NCI-H226 (cell line): ENCODE data around the gene ZNF444.
"Not testable (repeated sequence)": the region's sequence is repeated elsewhere in the genome, so short reads cannot be mapped to it uniquely, and the experiment has no call there.

Source experiments
- DNase-seq: peaks from one replicate; pipeline ENCODE4 v3.0.0-alpha.2; 2015

ZNF444 gene

DNA sequence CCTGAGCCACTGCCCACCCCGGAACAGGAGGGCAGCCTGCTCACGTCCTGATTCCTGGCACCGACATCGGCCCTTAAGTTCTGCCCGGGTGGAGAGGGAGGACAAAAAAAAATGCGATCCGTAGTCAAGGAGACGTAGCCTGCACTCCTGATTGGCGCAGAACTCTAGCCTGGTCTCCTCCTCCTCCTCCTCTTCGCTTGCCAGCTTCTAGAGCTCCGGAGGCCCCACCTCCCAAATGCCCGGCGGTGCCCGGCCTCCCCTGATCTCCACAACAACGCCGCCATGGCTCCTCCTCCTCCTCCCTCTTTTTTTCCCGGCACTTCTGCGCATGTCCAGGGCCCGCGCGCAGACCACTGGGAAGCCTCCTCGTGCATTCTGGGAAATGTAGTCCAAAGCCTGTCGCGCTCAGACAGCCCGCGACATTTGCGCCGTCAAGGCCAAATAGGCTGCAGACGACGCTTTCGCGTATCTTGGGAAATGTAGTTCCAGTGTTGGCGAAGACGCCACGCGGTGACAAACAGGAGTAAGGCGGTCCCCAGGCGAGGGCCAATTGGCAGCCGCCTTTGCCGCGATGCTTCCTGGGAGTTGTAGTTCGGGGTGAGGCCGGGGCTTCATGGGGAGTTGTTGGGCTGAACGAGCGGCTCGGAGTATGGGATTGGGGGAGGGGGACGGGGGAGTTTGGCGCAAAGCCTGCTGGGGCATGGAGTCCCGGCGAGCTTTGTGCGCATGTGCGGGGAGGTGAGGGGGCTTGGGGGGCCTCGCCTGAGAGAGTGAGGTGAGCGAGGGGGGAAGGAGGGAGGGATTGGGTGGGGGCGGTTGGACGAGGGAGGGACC, at the start of gene ZNF444:
Gene ZNF444 (plus strand): TSS at position 705 of the 834 bp plus-strand sequence. CDS start 5,625 bp downstream, outside the sequence.
- DNase-seq = peak; percentile 99

DNA sequence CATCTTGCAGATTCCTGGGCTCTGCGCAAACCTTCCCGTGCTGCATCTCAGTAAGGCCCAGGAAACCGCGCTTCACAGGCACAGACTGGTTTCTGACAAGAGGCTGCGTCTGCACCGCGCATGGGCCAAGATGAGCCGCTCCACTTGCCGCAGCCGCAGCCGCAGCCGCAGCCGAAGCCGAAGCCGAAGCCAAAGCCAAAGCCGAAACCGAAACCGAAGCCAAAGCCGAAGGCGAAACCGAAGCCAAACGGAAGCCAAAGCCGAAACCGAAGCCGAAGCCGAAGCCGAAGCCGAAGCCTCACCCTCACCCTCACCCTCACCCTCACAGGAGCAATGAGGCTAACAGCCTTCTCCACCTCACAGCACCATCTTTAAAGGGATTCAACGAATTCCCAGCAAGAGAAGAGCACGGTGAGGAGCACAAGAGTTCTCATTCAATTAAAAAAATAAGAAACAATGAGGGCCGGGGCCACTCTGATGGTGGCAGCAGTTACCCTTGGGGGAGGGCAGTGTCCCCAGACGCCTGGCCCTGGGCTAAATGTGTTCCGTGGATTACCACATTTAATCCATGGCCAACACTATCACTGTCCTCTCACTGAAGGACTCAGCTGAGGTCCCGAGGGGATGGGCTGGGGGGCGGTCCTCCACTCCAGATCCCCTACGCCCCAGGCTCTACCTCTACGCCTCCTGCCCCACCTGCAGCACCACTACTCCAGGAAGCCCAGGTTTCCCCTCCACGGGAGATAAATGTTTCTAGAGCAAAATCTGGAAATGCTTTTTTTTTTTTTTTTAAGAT, 49.1 kb upstream of the ZNF444 start:
- no peak for DNase-seq

DNA sequence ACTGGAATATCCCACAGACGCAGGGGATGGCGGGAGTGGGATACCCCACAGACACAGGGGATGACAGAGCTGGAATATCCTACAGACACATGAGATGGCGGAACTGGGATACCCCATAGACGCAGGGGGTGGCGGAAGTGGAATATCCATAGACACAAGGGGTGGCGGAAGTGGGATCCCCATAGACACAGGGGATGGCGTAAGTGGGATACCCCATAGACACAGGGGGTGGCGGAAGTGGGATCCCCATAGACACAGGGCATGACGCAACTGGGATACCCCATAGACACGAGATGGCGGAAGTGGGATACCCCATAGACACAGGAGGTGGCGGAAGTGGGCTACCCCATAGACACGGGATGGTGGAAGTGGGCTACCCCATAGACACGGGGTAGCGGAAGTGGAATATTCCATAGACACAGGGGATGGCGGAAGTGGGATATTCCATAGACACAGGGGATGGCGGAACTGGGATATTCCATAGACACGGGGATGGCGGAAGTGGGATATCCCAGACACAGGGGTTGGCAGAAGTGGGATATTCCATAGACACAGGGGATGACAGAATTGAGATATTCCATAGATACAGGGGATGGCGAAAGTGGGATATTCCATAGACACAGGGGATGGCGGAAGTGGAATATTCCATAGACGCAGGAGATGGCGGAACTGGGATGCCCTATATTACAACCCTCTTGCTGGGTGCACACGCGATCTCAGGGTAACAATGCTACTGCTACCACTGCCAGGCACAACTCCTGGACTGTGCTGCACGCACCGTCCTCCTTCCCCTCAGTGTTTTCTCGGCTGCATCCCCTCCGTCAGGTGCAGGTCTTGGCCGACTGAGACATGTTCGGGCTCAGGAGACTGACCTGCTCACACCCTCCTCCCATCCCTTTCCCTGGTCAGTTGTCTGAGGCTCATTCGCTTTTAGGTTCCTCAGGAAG, 48.1 kb upstream of the ZNF444 start:
- no peak for DNase-seq

DNA sequence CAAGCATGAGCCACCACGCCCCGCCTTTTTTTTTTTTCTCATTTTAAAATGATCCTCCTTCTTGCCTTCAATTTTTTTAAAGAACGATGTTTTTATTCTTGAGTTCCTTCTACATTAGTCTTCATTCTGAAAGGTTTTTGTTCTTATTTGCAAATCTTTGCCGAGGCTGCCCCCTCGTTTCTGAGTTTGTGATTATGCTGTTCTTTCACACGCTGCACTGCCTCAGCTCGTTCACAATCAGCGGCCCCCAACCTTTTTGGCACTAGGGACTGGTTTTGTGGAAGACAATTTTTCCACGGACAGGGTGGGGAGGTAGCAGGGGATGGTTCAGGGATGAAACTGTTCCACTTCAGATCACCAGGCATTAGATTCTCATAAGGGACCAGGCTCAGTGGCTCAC, 46.6 kb upstream of the ZNF444 start:
- no peak for DNase-seq

DNA sequence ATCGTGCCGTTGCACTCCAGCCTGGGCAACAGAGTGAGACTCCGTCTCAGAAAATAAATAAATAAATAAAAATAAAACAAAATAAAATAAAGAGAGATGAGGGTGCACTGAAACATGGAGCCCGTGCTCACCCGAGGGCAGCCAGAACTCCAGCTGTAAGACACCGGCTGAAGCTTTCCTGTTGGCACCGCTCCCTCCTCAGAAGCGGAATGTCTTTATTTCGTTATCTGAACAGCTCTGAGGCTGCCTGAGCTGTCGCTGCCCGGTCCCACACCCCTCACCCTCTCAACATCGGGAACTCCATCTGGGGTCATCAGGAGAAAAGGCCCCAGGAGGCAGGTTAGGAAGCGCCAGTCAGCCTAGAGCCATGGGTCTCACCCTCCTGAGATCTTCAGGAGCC, 44.4 kb upstream of the ZNF444 start:
- DNase-seq = no peak

DNA sequence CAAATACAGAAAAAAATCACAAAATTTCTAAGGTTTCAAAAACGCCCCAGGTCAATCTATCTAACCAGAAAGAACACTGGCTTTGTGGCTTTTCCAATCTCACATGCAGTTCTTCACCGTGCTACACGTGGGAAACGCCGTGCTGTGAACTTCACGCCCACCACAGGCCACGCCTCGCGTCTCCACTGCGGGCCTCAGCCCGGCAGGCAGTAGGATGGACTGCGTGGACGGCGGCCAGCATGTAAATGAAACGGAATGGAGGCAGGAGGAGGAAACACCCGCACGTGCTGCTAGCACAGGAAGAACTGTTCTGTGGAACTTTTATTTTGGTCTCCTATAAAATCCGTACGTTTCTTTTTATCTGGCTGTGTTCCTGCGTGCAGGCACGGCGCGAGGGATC, 43.8 kb upstream of the ZNF444 start:
- DNase-seq = no peak

DNA sequence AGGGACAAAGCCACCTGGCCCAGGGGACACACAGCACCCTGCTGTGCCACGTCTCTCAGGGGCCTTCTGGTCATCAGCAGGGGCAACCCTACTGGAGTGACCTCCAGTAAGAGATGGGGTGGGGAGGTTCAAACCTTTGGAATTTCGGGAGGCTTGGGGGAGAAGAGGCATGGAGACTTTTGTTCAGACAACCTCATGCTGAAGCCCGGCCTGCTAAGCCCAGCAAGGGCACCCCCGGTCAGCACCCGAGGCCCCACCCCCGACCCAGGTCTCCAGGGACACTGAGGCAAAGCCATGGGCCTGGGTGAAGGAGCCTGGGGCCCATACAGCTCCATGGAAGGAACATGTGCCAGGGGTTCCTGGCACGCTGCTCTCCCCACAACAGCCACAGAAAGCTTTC, 43.3 kb upstream of the ZNF444 start:
- no peak for DNase-seq

DNA sequence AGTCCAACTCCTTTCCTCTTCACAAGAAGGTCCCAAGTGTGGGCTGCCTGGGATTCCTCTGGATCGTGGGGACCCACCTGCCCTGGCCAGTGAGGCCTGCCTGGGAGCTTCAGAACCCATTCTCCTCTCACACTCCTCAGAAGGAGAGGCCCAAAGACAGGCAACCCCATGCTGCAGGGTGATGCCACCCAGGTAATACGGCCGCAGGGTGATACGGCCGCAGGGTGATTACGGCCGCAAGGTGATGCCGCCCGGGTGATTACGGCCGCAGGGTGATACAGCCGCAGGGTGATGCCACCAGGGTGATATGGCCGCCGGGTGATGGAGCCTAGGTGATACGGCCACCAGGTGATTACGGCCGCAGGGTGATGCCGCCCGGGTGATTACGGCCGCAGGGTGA, 42.9 kb upstream of the ZNF444 start:
- DNase-seq = not testable (repeated sequence)

DNA sequence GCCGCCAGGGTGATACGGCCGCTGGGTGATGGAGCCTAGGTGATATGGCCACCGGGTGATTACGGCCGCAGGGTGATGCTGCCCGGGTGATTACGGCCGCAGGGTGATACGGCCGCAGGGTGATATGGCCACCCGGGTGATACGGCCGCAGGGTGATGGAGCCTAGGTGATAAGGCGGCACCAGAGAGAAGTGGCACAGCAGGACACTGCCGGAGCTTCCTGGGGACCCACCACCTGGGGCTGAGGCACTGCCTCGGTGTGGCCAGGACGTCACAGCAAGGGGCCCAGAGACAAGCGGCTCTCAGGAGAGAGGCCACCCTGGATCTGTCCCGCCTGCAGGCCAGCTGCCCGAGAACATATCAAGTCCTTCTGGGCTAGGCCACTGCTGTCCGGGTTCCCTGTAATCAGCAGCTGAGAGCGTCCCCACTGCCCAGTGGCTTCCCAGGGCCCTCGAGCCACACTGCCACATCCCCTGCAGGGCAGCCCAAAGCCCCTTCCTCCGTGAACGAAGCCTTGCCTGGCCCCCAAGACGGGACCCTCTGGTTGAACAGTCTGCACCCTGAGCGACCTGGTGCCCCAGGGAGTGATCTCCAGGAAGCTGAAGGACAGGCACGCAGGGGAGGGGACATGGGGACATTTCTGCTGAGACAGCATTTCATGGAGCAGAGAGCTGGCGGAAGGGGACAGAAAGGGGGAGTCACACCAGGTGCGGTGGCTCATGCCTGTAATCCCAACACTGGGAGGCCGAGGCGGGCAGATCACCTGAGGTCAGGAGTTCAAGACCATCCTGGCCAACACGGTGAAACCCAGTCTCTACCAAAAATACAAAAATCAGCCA, 42.1 kb upstream of the ZNF444 start:
- no peak for DNase-seq

DNA sequence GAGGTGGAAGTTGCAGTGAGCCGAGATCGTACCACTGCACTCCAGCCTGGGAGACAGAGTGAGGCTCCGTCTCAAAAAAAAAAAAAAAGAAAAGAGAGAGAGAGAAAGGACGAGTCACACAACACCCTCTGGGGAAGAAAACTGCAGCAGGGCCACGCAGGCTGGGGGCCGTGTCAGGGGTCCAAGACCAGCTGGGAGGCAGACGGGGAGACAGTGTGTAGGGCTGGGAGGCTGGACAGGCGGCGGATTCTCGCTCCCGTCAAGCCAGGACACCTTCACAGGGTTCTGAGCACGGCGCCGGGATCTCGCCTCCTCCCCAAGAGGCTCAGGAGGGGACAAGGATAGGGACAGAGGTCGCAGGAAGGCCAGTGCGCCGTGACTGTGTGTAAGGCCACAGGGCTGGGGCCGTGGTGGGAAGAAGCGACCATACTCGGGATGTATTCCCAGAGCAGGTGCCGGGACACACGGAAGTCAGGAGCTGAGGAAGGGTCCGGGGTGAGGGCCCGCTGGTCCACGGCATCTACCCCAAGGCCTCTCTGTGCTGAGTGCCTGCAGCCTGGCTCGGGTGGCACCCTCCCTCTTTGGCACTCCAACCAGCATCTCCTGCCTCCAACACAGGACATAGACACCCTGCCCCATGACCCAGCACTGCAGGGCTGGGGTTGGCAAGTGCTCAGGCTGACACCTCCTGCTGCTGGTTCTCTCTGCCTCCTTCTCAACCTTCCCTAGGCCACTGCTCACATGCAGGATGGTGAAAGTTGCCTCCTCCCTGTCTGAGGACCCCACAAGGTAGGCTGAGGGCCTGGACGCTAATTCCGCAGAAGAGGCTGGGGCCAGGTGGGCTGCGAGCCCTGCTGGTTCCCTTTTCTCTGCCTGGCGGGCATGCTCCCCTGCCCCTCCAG, 41.2 kb upstream of the ZNF444 start:
- DNase-seq = no peak

DNA sequence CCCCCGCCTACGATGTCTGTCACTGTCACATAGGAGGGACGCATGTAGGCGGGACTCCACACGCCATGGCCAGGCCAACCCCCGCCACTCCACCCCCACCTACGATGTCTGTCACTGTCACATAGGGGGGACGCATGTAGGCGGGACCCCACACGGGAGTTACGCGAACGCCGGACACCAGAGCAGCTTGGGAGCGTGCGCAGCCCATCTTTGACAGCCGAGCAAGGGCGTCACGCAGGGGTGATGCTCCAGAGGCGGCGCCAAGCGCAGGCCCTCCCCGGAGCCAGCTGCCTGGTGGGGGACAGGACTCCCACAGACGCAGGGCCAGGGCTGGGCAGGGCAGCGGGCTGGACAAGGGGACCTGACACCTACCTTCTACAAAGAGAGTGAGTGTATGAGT, 40.0 kb upstream of the ZNF444 start:
- DNase-seq = no peak

DNA sequence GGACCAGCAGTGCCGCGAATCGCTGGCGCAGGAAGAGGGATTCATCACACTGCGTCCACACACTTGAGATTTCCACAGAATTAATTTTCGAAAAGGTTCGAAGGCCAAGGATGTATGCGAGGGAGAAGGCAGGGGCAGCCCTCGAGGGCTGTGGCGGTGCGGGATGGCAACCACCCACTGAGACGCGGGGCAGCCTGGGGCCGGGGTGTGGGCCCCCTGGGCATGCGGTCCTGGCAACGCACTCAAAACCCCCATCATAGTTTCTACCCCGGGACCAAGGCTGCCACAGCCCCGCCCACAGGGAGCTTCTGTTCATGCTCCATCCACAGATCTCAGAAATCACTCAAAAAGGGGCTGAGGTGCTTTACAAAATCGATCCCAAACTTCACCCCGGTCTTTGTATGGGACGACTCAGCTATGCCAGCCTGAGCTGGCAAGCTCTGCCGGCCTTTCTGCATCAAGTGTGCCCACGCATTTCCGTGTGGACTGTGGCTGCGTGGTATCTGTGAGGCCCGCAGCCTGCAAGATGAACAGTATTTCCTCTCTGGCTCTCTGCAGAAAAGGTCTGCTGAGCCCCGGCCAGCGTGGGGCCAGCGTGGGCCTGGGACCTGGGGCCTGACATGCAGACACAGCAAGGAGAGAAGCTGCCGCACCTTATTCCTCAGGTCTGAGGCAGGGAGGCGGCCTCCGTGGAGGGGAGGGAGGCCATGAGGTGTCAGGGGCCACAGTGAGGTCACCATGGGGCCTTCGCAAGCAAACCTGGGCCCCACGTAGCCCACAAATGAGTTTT, 39.1 kb upstream of the ZNF444 start:
- no peak for DNase-seq

DNA sequence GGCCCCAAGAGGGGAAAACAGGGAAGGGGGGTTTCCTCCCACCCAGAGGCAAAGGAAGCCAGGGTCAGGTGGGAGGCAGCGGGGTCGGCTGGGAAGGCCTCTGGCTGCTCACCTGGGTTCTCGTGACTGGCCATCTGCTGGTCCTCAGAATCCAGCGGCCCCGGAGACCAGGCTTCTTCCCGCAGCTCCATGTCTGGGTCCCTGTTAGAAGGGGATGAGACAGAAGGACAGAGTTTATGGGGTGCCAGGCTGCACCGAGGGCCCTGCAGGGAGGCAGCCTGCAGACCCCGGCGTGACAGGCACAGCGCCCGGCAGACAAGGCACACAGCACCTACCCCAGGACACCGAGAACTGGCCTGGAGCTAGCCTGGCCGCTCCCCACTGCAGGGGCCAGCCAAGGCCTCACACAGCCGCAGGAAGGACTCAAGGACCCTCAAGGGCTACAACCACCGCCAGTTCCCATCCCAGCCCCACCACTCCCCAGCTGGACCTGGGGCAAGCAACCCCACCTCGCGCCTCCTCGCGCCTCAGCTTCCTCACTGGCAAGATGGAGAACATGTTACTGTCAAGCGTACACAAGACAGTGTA, 38.0 kb upstream of the ZNF444 start:
- DNase-seq = no peak

DNA sequence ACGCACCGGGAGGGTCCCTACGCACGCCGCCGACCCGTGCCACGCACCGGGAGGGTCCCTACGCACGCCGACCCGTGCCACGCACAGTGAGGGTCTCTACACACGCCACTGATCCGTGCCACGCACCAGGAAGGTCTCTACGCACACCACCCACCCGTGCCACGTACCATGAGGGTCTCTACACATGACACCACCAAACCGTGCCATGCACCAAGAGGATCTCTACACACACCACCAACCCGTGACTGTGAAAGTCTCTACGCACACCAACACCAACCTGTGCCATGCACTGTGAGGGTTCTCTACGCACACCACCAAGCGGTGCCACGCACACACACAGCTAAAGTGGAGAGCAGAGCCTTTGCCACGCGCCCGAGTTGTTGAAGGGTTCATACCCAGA, 36.7 kb upstream of the ZNF444 start:
- no peak for DNase-seq

DNA sequence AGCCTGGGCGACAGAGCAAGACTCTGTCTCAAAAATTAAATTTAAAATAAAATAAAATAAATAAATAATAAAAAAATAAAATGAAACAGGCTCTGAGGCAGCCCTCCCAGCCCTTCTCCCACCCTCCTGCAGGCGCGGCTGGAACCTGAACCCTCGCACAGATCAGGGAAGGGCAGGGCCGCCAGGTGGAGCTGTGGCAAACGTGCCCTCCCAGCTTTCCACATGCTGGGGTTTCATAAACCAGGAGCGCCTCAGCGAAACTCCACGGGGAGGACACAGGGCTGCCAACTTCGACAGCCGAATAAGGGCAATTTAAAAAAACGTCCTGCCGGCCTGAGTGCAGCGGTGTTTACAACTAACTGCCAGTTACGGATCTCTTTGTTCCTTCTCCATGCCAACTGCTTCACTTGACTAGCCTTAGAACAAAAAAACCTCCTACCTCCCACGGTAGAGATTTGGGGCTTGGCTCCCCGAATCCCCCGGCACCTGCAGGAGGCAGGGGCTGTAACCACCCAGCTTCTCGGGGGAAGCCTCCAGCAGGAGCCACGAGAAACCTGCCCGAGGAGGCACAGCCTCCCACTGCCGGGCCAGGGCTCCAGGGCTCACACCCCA, 35.9 kb upstream of the ZNF444 start:
- DNase-seq = peak; percentile 41

DNA sequence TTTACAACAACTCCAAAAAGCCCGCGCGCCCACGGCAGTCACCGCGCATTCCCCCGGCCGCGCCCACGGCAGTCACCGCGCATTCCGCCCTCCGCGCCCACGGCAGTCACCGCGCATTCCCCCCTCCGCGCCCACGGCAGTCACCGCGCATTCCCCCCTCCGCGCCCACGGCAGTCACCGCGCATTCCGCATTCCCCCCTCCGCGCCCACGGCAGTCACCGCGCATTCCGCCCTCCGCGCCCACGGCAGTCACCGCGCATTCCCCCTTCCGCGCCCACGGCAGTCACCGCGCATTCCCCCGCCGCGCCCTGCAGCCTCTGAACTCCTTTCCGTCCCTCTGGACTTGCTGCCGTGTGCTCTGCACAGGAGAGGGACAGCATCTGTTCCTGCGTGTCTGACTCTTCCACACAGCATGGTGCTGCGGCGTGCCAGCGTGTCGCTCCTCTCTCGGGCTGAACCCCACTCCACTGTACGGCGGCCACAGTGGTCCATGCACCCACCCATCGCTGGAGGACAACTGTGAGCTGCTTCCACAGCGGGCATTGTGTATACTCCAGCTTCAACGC, 35.2 kb upstream of the ZNF444 start:
- DNase-seq = not testable (repeated sequence)

DNA sequence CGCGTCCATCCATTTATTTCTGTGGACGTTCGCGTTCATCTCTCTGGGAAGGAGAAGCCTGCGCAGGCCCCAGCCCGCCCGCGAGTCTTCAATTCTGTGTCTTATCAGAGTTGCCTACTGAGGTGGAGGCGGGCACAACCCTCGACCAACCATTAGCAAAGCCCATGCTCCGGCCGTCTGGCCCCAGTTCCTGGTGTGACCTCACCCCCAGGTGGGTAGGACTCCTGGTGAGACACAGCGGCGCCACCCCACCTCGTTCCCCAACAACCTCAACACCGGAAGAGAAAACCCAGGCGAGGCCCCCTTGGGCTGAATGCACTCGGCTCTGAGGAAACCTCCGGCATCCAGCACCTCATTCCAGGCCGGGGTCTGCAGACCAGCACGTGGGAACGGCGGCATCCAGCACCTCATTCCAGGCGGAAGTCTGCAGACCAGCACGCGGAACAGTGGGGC, 34.7 kb upstream of the ZNF444 start:
- no peak for DNase-seq

DNA sequence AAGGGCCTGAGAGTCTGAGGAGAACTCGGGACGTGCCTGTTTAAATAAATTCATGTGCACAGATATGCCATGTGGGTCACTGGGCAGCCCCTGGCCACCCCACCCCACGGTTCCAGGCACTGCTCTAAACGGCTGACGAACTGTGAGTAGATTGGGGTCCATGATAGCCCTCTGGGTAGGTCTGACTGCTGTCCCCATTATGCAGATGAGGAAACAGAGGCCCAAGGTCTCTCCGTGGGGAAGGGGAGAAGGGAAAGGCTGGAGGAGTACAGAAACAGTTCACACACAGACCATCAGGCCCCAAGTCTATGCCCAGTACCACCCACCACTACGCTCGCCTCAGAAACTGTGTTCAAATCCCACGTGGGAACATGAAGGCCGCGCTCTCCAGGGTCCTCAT, 34.1 kb upstream of the ZNF444 start:
- no peak for DNase-seq
